NCI-H446 (cell line): ENCODE data around the gene UIMC1.
"Not testable (repeated sequence)": the region's sequence is repeated elsewhere in the genome, so short reads cannot be mapped to it uniquely, and the experiment has no call there.

Experiments used
- DNase-seq, 2 experiments: peaks; one replicate each; lab custom pipeline; 2025; lab: John Stamatoyannopoulos, UW

The UIMC1 gene

GRCh38 chr5:177005619-177006264 lies 837 bp downstream of the UIMC1 start:
- peak; percentile 10 to 54 for DNase-seq

GRCh38 chr5:177004961-177005360 lies 1.6 kb downstream of the UIMC1 start:
- no peak for DNase-seq

GRCh38 chr5:177003649-177004048 lies 2.9 kb downstream of the UIMC1 start:
- no peak for DNase-seq

DNA sequence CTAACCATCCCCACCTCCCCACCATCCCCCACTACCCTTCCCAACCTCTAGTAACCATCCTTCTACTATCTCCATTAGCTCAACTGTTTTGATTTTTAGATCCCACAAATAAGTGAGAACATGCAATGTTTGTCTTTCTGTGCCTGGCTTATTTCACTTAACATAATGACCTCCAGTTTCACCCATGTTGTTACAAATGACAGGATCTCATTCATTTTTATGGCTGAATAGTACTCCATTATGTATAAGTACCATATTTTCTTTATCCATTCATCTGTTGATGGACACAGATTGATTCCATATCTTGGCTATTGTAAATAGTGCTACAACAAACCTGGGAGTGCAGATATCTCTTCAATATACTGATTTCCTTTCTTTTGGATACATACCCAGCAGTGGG lies 7.1 kb downstream of the UIMC1 start:
- DNase-seq = not testable (repeated sequence)

DNA sequence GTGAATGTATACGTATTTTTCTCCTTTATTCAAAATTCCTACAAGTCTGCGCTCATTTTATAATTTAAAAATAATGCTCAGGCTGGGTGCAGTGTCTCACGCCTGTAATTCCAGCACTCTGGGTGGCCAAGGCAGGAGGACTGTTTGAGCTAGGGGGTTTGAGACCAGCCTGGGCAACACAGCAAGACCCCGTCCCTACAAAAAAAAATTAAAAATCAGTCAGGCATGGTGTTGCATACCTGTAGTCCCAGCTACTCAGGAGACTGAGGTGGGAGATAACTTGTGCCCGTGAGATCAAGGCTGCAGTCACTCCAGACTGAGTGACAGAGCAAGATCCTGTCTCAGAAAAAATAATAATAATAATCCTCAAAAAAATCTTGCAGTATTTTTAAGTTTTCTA lies 7.8 kb downstream of the UIMC1 start:
- no peak for DNase-seq

GRCh38 chr5:176996780-176997179 lies 9.8 kb downstream of the UIMC1 start:
- DNase-seq = no peak

- DNase-seq = no peak
Observed at GRCh38 chr5:176995896-176996767, 10.4 kb downstream of the UIMC1 start.

DNA sequence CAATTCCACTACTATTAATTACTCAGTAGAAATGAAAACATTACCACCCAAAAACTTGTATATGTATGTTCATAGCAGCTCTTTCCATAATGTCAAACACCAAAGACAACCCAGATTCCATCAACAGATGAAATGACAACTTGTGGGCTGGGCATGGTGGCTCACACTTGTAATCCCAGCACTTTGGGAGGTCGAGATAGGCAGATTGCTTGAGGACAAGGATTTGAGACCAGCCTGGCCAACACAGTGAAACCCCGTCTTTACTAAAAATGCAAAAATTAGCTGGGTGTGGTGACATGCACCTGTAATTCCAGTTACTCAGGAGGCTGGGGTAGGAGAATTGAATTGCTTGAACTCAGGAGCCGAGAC lies 11.5 kb downstream of the UIMC1 start:
- DNase-seq = no peak

DNA sequence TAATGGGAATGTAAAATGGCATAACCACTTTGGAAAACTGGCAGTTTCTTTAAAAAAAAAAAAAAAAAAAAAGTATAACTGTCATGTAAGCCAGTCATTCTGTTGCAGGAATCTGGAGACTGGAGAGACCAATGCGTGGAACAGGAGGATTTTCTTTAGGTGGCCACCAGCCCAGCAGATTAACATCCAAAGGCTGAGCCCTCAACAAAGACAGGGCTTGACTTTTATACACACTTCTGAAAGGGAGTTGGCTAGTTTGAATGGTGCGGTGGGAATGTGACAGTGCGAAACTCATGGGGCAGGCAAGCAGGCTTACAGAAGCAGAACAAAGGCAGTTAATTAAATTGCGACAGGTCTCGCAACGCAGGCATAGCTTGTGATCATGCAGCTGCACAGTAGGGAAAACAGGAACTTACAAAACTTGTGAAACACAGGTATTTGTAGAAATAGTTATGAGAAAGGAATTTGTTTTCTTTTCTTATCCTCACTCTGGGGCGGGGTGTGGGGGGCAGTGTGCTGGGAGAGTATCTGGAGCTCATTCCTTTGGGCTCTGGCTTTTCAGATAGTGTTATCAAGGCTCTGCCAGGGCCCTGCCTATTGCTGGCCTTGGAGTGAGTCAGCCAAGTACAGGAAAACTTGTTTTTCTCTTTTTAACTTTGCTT lies 12.0 kb downstream of the UIMC1 start:
- no peak for DNase-seq

DNA sequence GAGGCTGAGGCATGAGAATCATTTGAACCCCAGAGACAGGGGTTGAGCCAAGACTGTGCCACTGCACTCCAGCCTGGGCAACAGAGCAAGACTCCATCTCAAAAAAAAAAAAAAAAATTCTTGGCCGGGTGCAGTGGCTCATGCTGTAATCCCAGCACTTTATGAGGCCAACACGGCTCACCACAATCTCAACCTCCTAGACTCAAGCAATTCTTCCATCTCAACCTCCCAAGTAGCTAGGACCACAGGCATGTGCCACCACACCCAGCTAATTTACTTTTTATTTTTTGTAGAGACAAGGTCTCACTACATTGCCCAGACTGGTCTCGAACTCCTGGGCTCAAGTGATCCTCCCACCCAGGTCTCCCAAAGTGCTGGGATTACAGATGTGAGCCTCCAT lies 13.5 kb downstream of the UIMC1 start:
- DNase-seq = not testable (repeated sequence)

DNA sequence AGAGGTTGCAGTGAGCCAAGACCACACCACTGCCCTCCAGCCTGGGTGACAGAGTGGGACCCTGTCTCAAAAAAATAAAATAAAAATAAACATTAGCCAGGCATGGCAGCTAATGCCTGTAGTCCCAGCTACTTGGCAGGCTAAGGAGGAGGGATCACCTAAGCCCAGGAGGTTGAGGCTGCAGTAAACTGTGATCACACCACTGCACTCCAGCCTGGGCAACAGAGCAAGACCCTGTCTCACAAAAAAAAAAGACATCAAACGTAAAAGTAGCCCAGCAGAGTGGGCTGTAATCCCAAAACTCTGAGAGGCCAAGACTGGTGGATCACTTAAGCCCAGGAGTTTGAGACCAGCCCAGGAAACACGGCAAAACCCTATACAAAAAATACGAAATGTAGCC lies 19.0 kb downstream of the UIMC1 start:
- no peak for DNase-seq

GRCh38 chr5:176986280-176986679 lies 20.3 kb downstream of the UIMC1 start:
- no peak for DNase-seq

DNA sequence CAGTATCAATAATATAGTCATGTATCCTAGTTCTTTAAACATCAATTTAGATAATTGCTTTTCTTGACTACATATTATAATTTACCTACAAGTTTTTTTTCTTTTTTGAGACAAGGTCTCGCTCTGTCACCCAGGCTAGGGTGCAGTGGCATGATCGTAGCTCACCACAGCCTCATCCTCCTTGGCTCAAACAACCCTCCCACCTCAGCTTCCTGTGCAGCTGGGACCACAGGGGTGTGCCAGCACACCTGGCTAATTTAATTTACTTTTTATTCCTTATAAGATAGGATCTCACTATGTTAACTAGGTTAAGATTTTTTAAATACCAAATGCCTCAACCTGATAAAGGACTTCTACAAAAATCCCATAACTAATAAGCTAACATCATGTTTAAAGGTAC lies 21.1 kb downstream of the UIMC1 start:
- DNase-seq = no peak

DNA sequence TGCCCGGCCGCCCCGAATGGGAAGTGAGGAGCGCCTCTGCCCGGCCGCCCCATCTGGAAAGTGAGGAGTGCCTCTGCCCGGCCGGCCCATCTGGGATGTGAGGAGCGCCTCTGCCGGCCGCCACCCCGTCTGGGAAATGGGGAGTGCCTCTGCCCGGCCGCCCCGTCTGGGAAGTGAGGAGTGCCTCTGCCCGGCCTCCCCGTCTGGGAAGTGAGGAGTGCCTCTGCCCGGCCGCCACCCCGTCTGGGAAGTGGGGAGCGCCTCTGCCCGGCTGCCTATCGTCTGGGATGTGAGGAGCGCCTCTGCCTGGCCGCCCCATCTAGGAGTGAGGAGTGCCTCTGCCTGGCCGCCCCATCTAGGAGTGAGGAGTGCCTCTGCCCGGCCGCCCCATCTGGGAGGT lies 22.4 kb downstream of the UIMC1 start:
- DNase-seq = not testable (repeated sequence)

DNA sequence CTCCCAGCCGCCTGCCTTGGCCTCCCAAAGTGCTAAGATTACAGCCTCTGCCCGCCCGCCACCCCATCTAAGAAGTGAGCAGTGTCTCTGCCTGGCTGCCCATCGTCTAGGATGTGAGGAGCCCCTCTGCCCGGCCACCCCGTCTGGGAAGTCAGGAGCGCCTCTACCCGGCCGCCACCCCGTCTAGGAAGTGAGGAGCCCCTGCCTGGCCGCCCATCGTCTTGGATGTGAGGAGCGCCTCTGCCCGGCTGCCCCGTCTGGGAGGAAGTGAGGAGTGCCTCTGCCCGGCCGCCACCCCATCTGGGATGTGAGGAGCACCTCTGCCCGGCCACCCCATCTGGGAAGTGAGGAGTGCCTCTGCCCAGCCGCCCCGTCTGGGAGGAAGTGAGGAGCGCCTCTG lies 23.0 kb downstream of the UIMC1 start:
- DNase-seq = not testable (repeated sequence)

DNA sequence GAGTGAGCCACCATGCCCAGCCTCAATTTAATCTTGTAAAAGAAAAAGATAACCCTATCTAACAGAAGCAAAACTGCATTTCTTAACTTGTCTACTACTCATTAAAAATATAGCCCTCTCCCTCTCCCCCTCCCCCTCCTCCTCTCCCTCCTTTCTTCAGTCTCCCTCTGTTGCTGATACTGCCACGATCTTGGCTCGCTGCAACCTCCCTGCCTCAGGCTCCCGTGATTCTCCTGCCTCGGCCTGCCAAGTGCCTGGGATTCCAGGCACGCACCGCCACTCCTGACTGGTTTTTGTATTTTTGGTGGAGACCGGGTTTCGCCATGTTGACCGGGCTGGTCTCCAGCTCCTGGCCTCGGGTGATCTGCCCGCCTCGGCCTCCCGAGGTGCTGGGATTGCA lies 23.5 kb downstream of the UIMC1 start:
- not testable (repeated sequence) for DNase-seq

- DNase-seq = no peak
Observed at GRCh38 chr5:176980818-176981217, 25.8 kb downstream of the UIMC1 start.

GRCh38 chr5:176979669-176980068 lies 26.9 kb downstream of the UIMC1 start:
- DNase-seq = no peak

GRCh38 chr5:176965633-176966032 lies 40.9 kb downstream of the UIMC1 start:
- no peak for DNase-seq

DNA sequence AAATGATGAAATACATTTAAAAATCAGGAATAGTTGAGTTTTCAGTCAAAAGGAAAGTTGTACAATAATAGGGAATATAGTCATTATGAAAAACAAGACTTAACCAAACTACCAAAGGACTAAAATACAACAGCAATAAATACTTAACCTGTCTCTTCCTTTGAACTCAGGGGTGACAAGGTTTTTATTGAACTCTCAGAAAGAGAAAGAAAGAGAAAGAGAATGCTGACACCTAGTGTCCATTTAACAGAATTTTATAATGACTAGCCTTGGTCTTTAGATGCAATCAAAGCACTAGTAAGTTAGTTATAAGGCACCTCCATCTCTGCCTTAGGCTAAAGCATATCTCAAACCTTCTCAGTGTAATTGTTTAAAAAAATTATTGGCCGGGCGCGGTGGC lies 47.5 kb downstream of the UIMC1 start:
- DNase-seq = peak; percentile 16 to 60

DNA sequence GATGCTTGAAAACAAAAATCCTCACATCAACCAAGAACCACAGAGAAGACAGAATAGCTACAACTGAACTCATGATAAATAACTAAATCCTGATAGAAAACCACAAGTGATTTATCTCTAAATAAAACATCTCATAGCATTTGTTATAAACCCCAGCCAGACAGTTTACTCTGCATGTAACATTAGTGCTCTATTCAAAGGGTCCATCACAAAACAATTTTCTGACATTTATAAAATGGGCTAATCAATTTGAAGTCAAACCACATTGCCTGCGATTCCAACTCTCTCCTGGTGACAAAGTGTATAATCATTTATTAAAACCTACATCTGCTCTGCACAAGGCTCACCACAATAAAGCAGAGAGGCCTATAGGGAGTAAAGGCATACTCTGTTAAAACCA lies 49.8 kb downstream of the UIMC1 start:
- no peak for DNase-seq

- DNase-seq = no peak
Observed at GRCh38 chr5:176955895-176956294, 50.7 kb downstream of the UIMC1 start.

DNA sequence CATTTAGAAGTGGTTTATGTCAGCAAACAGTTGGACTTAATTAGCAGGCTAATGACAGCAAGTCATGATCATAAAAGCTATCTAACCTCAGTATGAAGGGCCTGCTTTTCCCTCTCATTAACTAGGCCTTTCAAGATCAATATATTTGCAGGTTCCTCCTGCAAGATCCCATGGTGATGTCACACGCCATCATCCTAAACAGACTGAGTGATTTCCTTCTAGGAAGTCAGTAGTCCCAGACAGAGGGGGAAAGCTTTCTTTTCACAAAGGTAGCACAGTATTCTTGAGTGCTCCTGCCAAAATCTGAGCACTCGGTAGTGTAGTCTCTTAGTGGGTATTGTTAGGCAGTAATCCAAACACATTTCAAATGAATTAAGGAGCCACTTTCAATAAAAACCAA lies 52.5 kb downstream of the UIMC1 start:
- no peak for DNase-seq
